NK-92 (cell line): Measurements from ENCODE around the gene FOCAD.

Source experiments
- DNase-seq: peaks from one replicate; lab custom pipeline; 2025; ENCODE audit not compliant: unreplicated experiment; lab: John Stamatoyannopoulos, UW

The FOCAD gene

DNA sequence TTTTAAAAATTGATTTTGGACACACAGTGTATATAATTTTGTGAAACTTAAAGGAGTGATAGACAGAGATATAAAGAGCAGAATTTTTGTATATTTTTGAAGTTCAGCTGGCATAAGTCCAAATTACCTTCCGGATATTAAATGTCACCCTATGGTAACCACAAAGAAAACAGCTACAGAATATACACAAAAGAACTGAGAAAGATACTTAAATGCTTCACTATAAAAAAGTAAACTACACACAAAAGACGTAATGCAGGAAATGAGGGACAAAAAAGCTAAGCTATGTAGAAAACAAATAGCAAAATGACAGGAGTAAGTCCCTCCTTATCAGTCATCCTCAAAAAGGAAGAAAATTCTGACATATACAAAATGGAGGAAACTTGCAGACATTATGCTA lies 318.0 kb downstream of the FOCAD start:
- DNase-seq: no peak

DNA sequence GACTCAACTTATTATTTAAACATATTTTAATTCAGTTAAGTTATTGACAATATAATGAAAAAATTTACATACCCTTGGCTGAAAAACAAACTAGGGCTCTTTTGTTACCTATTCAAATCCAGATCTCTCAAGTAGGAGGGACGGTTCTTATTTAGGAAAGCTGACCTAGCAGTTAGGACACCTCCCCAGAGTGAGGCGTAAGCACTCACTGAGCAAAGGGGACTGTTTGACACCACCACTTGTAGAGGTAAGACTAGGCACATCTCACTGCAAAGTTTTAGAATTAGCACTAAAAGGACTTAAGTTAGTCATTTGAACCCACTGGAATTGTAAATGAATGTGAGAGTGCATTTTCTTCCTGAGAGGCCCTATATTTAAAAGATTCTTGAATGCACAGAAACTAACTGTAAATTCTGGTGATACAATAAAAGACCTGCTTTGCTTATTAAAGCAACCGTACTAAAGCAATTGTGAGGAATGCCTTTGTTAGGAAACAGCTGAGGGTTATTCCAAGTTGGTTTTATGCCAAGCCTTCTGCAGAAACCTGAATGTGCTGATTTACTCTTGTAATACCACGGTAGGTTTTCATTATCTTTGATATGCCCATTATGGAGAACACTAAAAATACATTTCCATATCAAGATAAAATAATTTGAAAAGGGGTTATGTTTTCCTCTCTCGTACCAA lies 331.2 kb downstream of the FOCAD start:
- DNase-seq: no peak

- DNase-seq: no peak
Observed at GRCh38 chr9:21015995-21016394, 331.9 kb downstream of the FOCAD start.

- DNase-seq: no peak
Observed at GRCh38 chr9:21016701-21017491, 332.8 kb downstream of the FOCAD start.

DNA sequence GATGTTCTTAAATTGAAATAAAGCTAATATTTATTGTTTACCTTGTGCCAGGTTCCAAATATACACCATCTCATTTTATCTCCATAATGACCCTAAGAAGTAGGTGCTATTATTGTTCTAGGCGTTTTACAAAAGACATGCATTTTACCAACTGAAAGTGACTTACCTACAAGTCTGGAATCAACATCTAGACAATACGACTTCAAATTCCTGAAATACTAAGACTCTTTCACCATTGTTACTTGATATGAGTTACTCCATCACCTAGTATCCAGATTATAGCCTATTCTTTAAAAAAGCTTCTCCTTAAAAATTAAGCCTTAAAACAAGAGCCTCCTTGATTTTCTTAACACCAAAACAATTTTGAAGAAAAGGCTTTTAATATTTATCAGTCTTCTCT lies 334.1 kb downstream of the FOCAD start:
- no peak for DNase-seq

DNA sequence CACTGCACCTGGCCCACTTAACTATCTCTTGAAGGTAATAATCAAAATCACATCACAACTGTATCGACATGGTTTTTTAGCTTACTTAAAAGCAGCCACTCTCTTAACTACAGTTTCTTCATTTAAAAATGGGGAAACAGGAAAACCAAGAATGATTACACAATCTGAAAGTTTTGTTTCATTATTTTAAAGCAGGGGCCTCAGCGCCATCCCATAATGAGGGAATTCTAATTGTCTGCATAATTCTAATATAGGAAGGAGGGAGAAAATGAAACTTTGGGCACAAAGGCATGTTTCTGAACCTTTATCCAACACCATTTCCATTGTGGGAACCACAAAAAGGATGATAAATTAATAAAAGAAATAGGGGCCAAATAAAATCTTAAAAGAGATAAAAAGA lies 339.8 kb downstream of the FOCAD start:
- no peak for DNase-seq

DNA sequence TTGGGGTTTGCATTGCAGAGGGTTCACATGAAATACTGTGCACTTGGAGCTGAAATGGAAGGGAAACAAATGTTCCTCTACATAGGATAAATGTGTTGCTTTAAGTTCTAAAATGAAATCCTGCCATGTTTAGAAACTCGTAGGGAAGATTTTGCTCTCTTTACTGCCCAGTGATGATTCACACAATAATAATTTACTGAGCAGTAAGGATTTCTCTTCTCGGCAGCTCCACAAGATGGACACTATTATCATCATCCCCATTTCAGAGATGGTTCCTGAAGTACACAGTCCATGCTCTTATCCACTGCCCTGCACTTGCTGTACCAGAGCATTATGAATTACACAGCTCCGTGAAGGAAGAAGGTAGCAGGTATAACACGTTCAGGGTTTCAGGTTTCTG lies 343.2 kb downstream of the FOCAD start:
- no peak for DNase-seq

DNA sequence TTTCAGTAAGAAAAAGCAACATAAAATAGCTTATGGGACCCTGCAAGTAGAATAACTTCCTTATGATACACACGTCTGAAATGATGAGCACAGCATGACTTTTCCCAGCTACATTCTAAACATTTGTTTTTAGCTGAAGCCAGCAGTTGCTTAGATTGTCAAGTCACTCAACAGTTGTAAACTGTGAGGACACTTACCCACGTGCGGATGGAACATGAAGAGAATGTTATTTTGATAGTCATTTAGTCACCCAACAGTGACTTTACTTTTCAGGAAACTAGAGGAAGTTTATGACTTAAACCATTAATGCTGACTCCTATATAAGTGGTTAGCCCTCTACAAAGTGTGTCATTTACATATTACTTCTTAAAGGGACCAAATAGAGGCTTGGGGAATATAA lies 344.4 kb downstream of the FOCAD start:
- no peak for DNase-seq

DNA sequence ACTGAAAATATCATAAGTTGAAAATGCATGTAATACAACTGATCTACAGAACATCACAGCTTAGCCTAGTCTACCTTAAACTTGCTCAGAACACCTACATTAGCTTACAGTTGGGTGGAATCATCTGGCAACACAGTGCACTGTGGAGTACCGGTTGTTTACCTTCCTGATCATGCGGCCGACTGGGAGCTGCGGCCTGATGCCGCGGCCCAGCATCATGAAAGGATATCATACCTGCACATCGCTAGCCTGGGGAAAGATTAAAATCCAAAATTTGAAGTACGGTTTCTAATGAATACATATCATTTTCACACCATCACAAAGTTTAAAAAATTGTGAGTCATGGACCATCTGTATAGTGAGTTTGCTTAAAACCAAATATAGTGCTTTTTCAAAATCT lies 345.6 kb downstream of the FOCAD start:
- DNase-seq: no peak

- DNase-seq: no peak
Observed at GRCh38 chr9:21030389-21031035, 346.5 kb downstream of the FOCAD start.

DNA sequence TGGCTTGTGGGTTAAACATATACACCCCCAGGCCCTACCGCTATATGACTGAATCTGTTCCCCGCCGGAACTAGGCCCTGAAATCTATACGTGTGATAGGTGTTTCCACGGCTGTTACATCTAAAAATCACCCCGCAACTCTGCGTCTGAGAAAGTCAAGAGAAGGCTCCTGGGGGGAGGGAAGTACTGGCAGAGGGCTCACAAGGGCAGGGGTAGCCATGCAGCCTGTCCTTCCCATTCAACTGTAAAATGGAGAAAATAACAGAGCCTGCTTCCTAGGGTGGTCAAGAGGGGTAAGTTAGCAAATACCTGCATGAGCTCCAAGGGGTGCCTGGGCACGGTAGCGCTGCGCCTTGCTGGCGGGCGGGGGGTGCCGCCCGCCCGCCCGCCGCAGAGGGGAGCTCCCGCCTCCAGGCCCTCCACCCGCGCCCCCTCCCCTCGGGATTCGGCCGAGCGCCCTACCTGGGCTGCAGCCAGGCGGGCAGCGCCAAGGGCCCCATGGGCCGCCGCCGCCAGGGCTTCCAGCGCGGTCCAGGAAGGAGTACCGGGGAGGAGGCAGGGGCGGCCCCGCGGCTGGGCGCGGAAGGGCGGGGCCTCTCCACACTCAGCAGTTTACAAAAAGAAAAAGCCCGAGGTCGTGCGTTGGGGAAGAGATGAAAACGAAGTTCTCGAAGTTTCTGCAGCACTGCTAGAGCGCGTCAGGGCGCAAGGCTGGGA lies 347.2 kb downstream of the FOCAD start, which contains the start of gene HACD4:
Gene HACD4, minus strand, starts transcription at position 550 of the 717 bp plus-strand sequence. Its CDS starts 50 bp downstream, at position 500.
- no peak for DNase-seq

- DNase-seq: no peak
Observed at GRCh38 chr9:21031808-21032183, 347.7 kb downstream of the FOCAD start.

GRCh38 chr9:21037278-21037677 lies 353.2 kb downstream of the FOCAD start:
- no peak for DNase-seq

DNA sequence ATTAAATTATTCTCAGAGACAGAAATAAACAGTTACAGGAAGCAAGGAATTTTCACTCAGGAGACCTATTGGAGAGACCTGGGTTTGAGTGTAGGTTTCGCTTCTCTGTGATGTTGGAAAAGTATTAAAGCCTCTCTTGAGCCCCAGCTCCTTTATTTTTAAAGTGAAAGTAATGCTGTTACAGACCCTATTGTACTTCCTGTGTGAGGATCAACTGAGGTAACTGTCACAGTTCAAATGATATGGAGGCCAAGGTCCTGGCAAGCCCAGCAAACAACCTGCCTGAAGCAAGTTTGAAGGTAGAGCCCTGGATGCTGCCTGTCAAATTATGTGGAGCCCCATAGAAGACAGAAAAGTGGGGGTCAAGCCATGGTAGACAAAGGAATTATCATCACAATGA lies 355.2 kb downstream of the FOCAD start:
- no peak for DNase-seq

DNA sequence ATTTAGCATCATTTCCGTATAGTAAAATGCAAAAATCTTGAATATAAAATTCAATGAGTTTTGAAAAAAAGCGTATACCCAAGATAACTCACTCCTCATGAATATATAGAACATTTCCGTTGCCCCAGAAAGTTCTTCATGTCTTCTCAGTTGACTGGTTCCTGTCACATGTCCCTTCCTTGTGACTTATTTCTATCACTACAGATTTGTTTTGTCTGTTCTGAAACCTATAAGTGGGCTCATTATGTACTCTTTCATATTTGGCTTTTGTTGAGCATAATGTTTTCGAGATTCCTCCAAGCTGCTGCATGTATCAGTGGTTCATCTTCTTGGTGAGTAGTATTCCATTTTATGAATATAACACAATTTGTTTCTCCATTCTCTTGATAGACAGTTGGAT lies 358.4 kb downstream of the FOCAD start:
- no peak for DNase-seq

- DNase-seq: no peak
Observed at GRCh38 chr9:21043841-21044240, 359.8 kb downstream of the FOCAD start.
